Measurements from ENCODE around the gene AQR.

GRCh38 chr15:34861214-34861613 lies 108.3 kb downstream of the AQR start:
- no peak for TF ChIP-seq CTCF (IDR thresholded peaks at IDR 0.05)
- no peak for TF ChIP-seq POLR2A (IDR thresholded peaks at IDR 0.05)
